ENCODE results near the gene ARHGEF28. TPM values are rescaled to one million over a fixed set of nuclear protein-coding genes. Genes with fewer than 3 reads are reported as not detected.

ARHGEF28 gene
- total RNA-seq, 2 donors from 2014 or later: 0.17 to 0.53 TPM

GRCh38 chr5:73749485-73750270 lies 123.7 kb downstream of the ARHGEF28 start:
- H3K4me1 Mint-ChIP-seq (ENCODE audit: low read depth in 2 of 2): peaks cover 9 to 11% of the 10 kb centered on the region in 2 donors
- peaks cover 4 to 7% of the 10 kb centered on the region in 2 donors for H3K27me3 Mint-ChIP-seq

GRCh38 chr5:73751254-73751914 lies 125.4 kb downstream of the ARHGEF28 start:
- Mint-ChIP-seq H3K9me3 (no peaks in the 10 kb centered on the region), H3K27me3 (peaks cover 4 to 7% of the 10 kb centered on the region in 2 donors), H3K4me1 (ENCODE audit: low read depth in 2 of 2) (peaks cover 9 to 11% of the 10 kb centered on the region in 2 donors), H3K36me3 (no peaks in the 10 kb centered on the region), H3K27ac (peak overlapping the region in 1 of 2 donors; percentile 36), H3K4me3 (peak overlapping the region; percentile 65)
- DNase-seq (ENCODE audit: low spot score) (no peak), ATAC-seq (no peak)

More at GRCh38 chr5:73749485-73750270, 123.7 kb downstream of the ARHGEF28 start:
- Mint-ChIP-seq H3K9me3 (no peaks in the 10 kb centered on the region), H3K4me3 (no peak overlapping the region), H3K27ac (no peak overlapping the region), H3K36me3 (no peaks in the 10 kb centered on the region)
- DNase-seq (ENCODE audit: low spot score) (no peak), ATAC-seq (no peak)

DNA sequence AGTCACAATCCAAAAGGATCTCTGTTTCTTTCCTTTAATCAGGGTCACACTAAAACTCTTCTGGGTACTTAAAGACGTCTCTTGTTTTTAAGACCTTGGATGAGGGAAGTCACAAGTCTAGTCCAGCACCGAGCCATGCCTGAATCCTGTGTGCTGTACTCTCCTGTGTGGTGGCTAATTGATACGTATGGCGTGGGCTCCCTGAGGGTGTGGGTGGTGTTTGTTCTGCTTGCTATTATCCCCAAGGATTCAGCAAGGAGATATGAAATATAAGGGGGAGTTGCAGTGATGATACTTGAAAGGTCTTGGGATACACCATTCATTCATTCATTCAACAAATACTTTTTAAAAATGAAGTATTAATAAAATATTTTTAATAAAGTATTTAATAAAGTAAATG lies 128.3 kb downstream of the ARHGEF28 start:
- H3K9me3 Mint-ChIP-seq: no peaks in the 10 kb centered on the region
- H3K27ac Mint-ChIP-seq: no peak overlapping the region
- H3K4me3 Mint-ChIP-seq: no peak overlapping the region
- no peak for DNase-seq (ENCODE audit: low spot score)
- no peaks in the 10 kb centered on the region for H3K36me3 Mint-ChIP-seq
- peaks cover 9 to 11% of the 10 kb centered on the region in 2 donors for H3K4me1 Mint-ChIP-seq (ENCODE audit: low read depth in 2 of 2)
- no peak for ATAC-seq
- no peaks in the 10 kb centered on the region for H3K27me3 Mint-ChIP-seq

DNA sequence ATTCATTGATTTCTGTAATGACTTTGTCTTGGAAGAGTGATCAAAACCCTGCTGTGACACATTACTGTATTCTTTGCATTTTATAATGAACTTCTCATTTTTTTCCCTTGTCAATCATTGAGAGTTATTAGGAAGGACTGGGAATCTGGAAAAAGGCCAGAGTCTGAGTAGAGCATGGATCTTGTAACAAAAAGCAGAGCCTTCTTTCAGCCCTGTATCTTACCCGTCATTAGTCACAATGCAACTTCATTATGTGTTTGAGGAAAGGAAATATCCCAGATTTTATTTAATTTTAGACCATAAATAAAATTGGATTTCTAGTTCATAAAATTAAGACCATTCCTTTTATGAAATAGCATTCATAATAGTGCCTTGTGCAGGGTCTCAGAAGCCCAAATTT lies 131.4 kb downstream of the ARHGEF28 start:
- H3K4me1 Mint-ChIP-seq (ENCODE audit: low read depth in 2 of 2): peaks cover 0 to under 1% of the 10 kb centered on the region in 2 donors
- no peaks in the 10 kb centered on the region for H3K36me3 Mint-ChIP-seq
- H3K27ac Mint-ChIP-seq: no peak overlapping the region
- no peaks in the 10 kb centered on the region for H3K9me3 Mint-ChIP-seq
- H3K4me3 Mint-ChIP-seq: no peak overlapping the region
- no peaks in the 10 kb centered on the region for H3K27me3 Mint-ChIP-seq
- DNase-seq (ENCODE audit: low spot score) (no peak), ATAC-seq (no peak)

DNA sequence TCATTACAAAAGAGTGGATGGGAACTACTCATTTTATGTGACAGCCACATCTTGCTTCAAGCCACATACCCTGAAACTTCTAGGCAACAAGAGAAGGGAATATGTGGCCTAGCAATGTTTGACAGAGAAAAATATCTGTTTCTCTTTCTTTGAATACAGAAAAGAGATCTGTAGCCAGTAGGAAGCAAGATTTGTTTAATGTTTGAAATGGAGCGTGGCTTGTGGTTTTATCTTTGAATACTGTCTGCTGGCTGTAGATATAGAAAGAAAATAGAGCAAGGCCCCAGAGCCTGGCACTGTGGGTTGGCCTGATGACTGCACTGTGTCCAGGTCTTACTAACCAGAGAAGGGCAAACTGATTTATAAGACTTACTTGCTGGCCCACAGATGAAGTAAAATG lies 133.8 kb downstream of the ARHGEF28 start:
- DNase-seq (ENCODE audit: low spot score): no peak
- no peak overlapping the region for H3K4me3 Mint-ChIP-seq
- H3K27ac Mint-ChIP-seq: no peak overlapping the region
- no peaks in the 10 kb centered on the region for H3K27me3 Mint-ChIP-seq
- no peaks in the 10 kb centered on the region for H3K4me1 Mint-ChIP-seq (ENCODE audit: low read depth in 2 of 2)
- H3K9me3 Mint-ChIP-seq: no peaks in the 10 kb centered on the region
- ATAC-seq: no peak
- H3K36me3 Mint-ChIP-seq: no peaks in the 10 kb centered on the region

DNA sequence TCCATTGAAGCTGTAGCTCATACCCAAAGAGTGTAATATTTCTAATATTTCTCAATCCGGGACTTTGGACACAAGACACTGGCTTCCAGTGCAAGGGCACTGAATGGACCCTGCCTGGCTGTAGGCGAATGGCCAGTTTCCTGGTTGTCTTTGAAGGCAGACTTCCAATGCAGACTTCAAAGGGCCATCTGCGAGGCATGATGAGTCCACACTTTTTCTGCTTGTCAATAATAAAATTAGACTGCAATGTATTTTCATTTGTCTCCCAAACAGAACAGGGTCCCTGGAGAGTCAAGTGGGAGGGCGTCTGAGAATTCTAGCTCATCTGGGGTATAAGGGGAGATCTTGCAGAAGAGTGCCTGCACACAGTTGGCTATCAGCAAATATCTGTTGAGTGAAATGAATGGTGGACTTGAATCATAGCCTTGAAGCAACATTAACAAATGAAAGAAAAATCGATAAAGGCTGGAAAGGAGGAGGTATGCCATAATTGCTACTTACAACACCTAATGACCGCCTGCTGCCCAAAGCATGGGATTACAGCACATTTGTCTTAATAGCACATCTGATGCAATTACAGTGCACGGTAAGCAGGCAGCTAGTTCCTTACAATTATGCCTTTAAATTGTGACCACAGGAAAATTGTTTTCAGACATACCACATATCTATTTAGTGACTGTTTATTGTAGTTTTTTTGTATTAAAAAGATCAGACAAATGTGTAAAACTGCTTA lies 137.5 kb downstream of the ARHGEF28 start:
- no peaks in the 10 kb centered on the region for H3K27me3 Mint-ChIP-seq
- ATAC-seq: no peak

DNA sequence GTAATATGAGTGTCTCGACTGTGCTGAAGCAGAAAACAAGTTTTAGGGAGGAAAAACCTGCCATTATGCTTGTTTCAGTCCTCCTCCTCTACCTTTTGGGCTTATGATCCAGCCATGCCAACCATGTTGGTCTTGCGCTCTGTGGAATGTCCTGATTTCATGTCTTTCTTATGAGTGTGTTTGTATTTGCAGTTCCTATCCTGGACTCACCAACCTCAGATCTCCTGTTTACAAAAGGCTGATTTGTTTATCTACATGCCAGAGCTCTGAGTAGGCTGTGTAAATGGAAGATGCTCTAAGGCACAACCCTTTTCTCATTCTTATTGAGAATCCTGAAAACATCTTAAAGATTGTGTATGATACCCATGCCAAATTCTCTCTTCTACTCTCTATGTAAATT lies 138.6 kb downstream of the ARHGEF28 start:
- Mint-ChIP-seq H3K9me3 (no peaks in the 10 kb centered on the region), H3K27me3 (no peaks in the 10 kb centered on the region), H3K4me3 (no peak overlapping the region), H3K4me1 (ENCODE audit: low read depth in 2 of 2) (no peaks in the 10 kb centered on the region), H3K36me3 (peaks cover 9% of the 10 kb centered on the region), H3K27ac (no peak overlapping the region)
- ATAC-seq: no peak
- no peak for DNase-seq (ENCODE audit: low spot score)

More for the DNA sequence above, 137.5 kb downstream of the ARHGEF28 start:
- no peaks in the 10 kb centered on the region for H3K9me3 Mint-ChIP-seq
- H3K4me3 Mint-ChIP-seq: no peak overlapping the region
- DNase-seq (ENCODE audit: low spot score): no peak
- H3K36me3 Mint-ChIP-seq: peaks cover 9% of the 10 kb centered on the region
- no peaks in the 10 kb centered on the region for H3K4me1 Mint-ChIP-seq (ENCODE audit: low read depth in 2 of 2)
- no peak overlapping the region for H3K27ac Mint-ChIP-seq

- H3K9me3 Mint-ChIP-seq: no peaks in the 10 kb centered on the region
- no peaks in the 10 kb centered on the region for H3K27me3 Mint-ChIP-seq
- peaks cover 9% of the 10 kb centered on the region for H3K36me3 Mint-ChIP-seq
- no peak overlapping the region for H3K27ac Mint-ChIP-seq
- H3K4me3 Mint-ChIP-seq: no peak overlapping the region
- H3K4me1 Mint-ChIP-seq (ENCODE audit: low read depth in 2 of 2): no peaks in the 10 kb centered on the region
- ATAC-seq: no peak
- DNase-seq (ENCODE audit: low spot score): no peak
These were observed 139.0 kb downstream of the ARHGEF28 start for GRCh38 chr5:73764996-73765395.

GRCh38 chr5:73766902-73767301 lies 140.9 kb downstream of the ARHGEF28 start:
- no peaks in the 10 kb centered on the region for H3K27me3 Mint-ChIP-seq
- H3K36me3 Mint-ChIP-seq: peaks cover 9% of the 10 kb centered on the region
- no peak for DNase-seq (ENCODE audit: low spot score)
- H3K27ac Mint-ChIP-seq: no peak overlapping the region
- no peaks in the 10 kb centered on the region for H3K9me3 Mint-ChIP-seq
- H3K4me1 Mint-ChIP-seq (ENCODE audit: low read depth in 2 of 2): no peaks in the 10 kb centered on the region
- no peak for ATAC-seq
- no peak overlapping the region for H3K4me3 Mint-ChIP-seq

DNA sequence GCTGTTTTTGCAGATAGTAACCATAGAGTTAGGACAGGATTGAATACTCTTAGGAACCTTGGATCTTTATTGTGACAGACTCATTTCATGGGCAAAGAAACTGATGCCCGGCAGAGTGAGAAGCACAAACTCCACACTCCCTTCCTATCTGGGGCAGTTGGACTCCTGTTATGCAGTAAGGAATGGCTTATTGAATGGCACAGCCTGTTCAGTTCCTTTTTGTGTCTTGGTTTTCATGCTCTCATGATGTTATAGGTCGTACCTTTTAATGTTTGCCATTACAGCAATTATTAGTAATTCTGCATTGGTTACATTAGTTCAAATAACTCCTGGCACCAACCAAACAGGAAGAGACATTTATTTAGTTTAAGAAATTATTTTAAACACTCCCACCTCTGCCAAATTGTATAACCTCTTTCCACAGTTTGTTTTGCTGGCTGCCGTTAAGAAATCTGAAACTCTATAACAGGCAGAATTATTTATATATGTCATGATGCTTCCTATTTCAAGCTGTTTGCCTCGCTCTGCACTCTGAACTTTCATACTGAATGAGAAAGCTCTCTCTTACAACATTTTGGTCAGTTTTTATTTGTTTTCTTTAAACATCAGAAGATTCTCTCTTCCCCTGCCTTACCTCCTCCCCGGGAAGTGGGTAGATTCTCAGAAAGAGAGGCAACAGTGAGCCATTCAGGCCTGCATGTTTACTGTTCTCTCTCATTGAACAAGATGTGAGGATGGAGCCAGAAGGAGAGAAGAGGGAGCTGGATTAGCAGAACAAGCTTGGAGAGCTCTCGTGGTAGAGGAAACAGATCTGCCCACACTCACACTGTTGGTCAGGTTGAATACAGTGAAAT lies 144.4 kb downstream of the ARHGEF28 start:
- no peak overlapping the region for H3K4me3 Mint-ChIP-seq
- no peak for ATAC-seq
- no peaks in the 10 kb centered on the region for H3K27me3 Mint-ChIP-seq
- no peaks in the 10 kb centered on the region for H3K9me3 Mint-ChIP-seq
- no peak for DNase-seq (ENCODE audit: low spot score)
- H3K36me3 Mint-ChIP-seq: peaks cover 9% of the 10 kb centered on the region
- H3K4me1 Mint-ChIP-seq (ENCODE audit: low read depth in 2 of 2): no peaks in the 10 kb centered on the region
- no peak overlapping the region for H3K27ac Mint-ChIP-seq

DNA sequence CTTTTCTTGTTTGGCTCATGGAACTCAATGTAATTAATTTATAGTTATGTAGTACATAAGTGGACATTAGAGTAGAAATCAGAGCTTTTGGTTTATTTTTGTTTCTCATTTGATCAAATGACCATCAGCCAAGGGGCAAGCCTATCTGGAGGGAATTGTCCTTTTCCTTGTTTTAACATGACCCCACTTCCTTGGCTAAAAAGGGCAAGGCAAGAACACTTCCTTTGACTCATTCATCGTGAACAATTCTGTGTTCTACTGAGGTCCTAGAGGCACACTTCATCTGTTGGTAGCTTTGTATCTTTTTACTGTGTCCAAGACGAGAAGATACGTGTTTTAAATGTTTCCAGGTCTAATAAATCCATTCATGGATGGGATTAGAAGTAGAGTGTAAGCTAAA lies 148.9 kb downstream of the ARHGEF28 start:
- H3K36me3 Mint-ChIP-seq: no peaks in the 10 kb centered on the region
- H3K4me1 Mint-ChIP-seq (ENCODE audit: low read depth in 2 of 2): no peaks in the 10 kb centered on the region
- ATAC-seq: no peak
- H3K27me3 Mint-ChIP-seq: no peaks in the 10 kb centered on the region
- no peak overlapping the region for H3K4me3 Mint-ChIP-seq
- H3K9me3 Mint-ChIP-seq: no peaks in the 10 kb centered on the region
- no peak for DNase-seq (ENCODE audit: low spot score)
- H3K27ac Mint-ChIP-seq: no peak overlapping the region

GRCh38 chr5:73776405-73776804 lies 150.4 kb downstream of the ARHGEF28 start:
- H3K36me3 Mint-ChIP-seq: no peaks in the 10 kb centered on the region
- no peaks in the 10 kb centered on the region for H3K27me3 Mint-ChIP-seq
- H3K27ac Mint-ChIP-seq: no peak overlapping the region
- H3K9me3 Mint-ChIP-seq: no peaks in the 10 kb centered on the region
- no peak for DNase-seq (ENCODE audit: low spot score)
- ATAC-seq: no peak
- H3K4me1 Mint-ChIP-seq (ENCODE audit: low read depth in 2 of 2): no peaks in the 10 kb centered on the region
- H3K4me3 Mint-ChIP-seq: no peak overlapping the region

DNA sequence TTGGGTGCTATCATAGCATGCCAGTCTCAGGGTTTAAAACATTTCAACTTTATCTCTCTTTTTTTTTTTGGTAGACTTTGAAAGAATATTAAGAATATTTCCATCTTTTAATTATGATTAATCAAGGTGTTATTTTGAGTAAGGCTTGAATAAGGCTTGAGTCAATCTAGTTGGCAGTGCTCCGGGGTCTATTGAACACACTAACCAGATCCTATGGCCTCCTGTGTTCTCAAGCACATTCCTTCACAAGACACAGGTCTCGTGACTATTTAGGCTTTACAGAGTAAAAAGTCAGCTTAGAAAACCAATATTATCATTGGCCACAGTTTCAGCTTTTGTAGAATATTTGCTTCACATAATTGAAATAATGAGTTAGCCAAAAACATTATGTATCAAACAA lies 151.2 kb downstream of the ARHGEF28 start:
- Mint-ChIP-seq H3K27ac (no peak overlapping the region), H3K4me1 (ENCODE audit: low read depth in 2 of 2) (no peaks in the 10 kb centered on the region), H3K27me3 (no peaks in the 10 kb centered on the region), H3K36me3 (no peaks in the 10 kb centered on the region), H3K4me3 (no peak overlapping the region), H3K9me3 (no peaks in the 10 kb centered on the region)
- ATAC-seq (no peak), DNase-seq (ENCODE audit: low spot score) (no peak)

Measured in natural killer cell treated with Interleukin-12 subunit alpha and Interleukin-12 subunit beta and Interleukin-15 and Interleukin-18, amount 100 ng/mL, for 72 hours (primary cell).